OCI-LY1 (cell line): ENCODE data around the gene USF2.

Source experiments
- H2AFZ ChIP-seq: fragments of 200-600 bp; sonication (generic), shearing (Covaris generic); 2 replicates; pipeline ENCODE4 v1.6.0; 2014; ENCODE audit warnings: antibody characterized with exemption, mild to moderate bottlenecking, low read length
- H3F3A ChIP-seq: fragments of 200-600 bp; sonication (generic), shearing (Covaris generic); 2 replicates; pipeline ENCODE4 v1.6.0; 2014; ENCODE audit warnings: mild to moderate bottlenecking, antibody characterized with exemption, low read length, moderate library complexity; ENCODE audit not compliant: insufficient read depth
- H3K27ac ChIP-seq: fragments of 200-600 bp; sonication (generic); 2 replicates; pipeline ENCODE4 v1.5.1; 2014; ENCODE audit warnings: low read length, mixed run types, mild to moderate bottlenecking, low read depth; ENCODE audit not compliant: poor library complexity, severe bottlenecking
- H3K27me3 ChIP-seq: fragments of 200-600 bp; sonication (generic); 2 replicates; pipeline ENCODE4 v1.6.0; 2014; ENCODE audit warnings: antibody characterized with exemption, mild to moderate bottlenecking, low read length, moderate library complexity; ENCODE audit not compliant: insufficient read depth
- H3K36me3 ChIP-seq: fragments of 200-600 bp; sonication (generic); 2 replicates; pipeline ENCODE4 v1.6.1; 2014; ENCODE audit warnings: mild to moderate bottlenecking, antibody characterized with exemption, low read length, moderate library complexity, mixed read lengths; ENCODE audit not compliant: insufficient read depth
- H3K4me1 ChIP-seq: fragments of 200-600 bp; sonication (generic); 2 replicates; pipeline ENCODE4 v1.5.1; 2014; ENCODE audit warnings: mild to moderate bottlenecking, low read length, moderate library complexity; ENCODE audit not compliant: insufficient read depth, severe bottlenecking
- H3K4me2 ChIP-seq: fragments of 200-600 bp; sonication (generic), shearing (Covaris generic); 2 replicates; pipeline ENCODE4 v1.6.1; 2014; ENCODE audit warnings: low read length
- H3K4me3 ChIP-seq: fragments of 200-600 bp; sonication (generic); 2 replicates; pipeline ENCODE4 v1.5.1; 2014; ENCODE audit warnings: low read length, low read depth, mild to moderate bottlenecking, mixed read lengths; ENCODE audit not compliant: poor library complexity, severe bottlenecking
- H3K79me2 ChIP-seq: fragments of 200-600 bp; shearing (Covaris generic); 2 replicates; pipeline ENCODE4 v1.6.1; 2016; ENCODE audit warnings: mixed run types, low read length, mixed read lengths; ENCODE audit not compliant: insufficient read depth
- H3K9ac ChIP-seq: fragments of 200-600 bp; sonication (generic), shearing (Covaris generic); 2 replicates; pipeline ENCODE4 v1.6.1; 2014; ENCODE audit warnings: mild to moderate bottlenecking, low read length, mixed read lengths
- H3K9me2 ChIP-seq: fragments of 200-600 bp; sonication (generic), shearing (Covaris generic); 2 replicates; pipeline ENCODE4 v1.6.1; 2014; ENCODE audit warnings: low read depth, mild to moderate bottlenecking, low read length, mixed read lengths
- H3K9me3 ChIP-seq: fragments of 200-600 bp; shearing (Covaris generic); 2 replicates; pipeline ENCODE4 v1.6.1; 2014; ENCODE audit warnings: low read length, mixed read lengths
- H4K20me1 ChIP-seq: fragments of 200-600 bp; sonication (generic), shearing (Covaris generic); 2 replicates; pipeline ENCODE4 v1.6.0; 2016; ENCODE audit warnings: mild to moderate bottlenecking, low read length; ENCODE audit not compliant: insufficient read depth
- EZH2 ChIP-seq: fragments of 200-600 bp; sonication (generic), shearing (Covaris generic); IDR thresholded peaks from 2 replicates; pipeline ENCODE4 v1.8.0; 2017; ENCODE audit warnings: borderline replicate concordance, mixed run types, mild to moderate bottlenecking, antibody characterized with exemption, low read length, moderate library complexity, mixed read lengths
- TF ChIP-seq, protein P1 (sequence below): fragments of 200-600 bp; sonication (generic), shearing (Covaris generic); IDR thresholded peaks from 2 replicates; pipeline ENCODE4 v1.5.1; 2017; ENCODE audit warnings: mild to moderate bottlenecking, antibody characterized with exemption, low read length, moderate library complexity, mixed read lengths

USF2 gene

DNA sequence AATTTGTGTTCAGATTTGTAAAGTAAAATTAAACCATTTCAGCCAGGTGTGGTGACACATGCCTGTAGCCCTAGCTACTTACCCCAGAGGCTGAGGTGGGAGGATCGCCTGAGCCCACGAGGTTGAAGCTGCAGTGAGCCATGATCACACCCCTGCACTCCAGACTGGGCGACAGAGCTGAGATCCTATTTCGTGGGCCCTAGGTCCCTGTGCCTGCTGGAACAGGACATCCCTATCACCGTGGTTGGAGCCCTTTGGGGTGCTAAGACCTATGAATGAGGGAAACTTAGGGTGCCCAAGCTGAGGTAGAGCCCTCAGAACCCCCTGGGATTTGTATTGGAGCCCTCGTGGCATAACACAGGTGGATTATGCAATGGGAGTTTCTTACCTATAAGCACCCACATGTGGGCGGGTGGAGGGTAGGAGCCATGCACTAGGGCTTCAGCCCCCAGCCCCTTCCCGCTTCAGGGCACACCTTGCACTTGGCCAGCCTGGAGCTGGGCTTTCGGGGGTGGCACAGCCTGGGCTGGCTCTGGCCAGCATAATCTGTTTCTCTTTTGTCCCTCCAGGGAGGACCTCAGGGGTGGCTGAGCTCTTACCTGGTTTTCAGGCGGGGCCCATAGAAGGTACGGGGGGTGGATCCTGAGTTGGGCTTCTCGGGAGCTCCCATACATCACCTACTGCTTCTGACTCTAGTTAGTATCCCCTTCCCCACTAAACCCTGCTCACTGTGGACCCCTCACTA lies 7.2 kb upstream of the USF2 start:
- H3K9ac ChIP-seq = no peak overlapping the region; the same call in 1 of the 2 replicates
- no peaks in the 10 kb centered on the region for H3K27me3 ChIP-seq
- no peak overlapping the region for H3K4me3 ChIP-seq
- H3K79me2 ChIP-seq = no peaks in the 10 kb centered on the region
- H3F3A ChIP-seq = no peaks in the 10 kb centered on the region
- peaks cover 39% of the 10 kb centered on the region for H3K4me1 ChIP-seq
- no peaks in the 10 kb centered on the region for H3K9me3 ChIP-seq
- TF ChIP-seq EZH2 = no peak
- no peak overlapping the region for H2AFZ ChIP-seq
- H4K20me1 ChIP-seq = no peaks in the 10 kb centered on the region
- H3K9me2 ChIP-seq = no peaks in the 10 kb centered on the region
- H3K4me2 ChIP-seq = no peak overlapping the region
- H3K36me3 ChIP-seq = peaks cover 62% of the 10 kb centered on the region; the same call in 1 of the 2 replicates
- H3K27ac ChIP-seq = peak overlapping the region; percentile 30

DNA sequence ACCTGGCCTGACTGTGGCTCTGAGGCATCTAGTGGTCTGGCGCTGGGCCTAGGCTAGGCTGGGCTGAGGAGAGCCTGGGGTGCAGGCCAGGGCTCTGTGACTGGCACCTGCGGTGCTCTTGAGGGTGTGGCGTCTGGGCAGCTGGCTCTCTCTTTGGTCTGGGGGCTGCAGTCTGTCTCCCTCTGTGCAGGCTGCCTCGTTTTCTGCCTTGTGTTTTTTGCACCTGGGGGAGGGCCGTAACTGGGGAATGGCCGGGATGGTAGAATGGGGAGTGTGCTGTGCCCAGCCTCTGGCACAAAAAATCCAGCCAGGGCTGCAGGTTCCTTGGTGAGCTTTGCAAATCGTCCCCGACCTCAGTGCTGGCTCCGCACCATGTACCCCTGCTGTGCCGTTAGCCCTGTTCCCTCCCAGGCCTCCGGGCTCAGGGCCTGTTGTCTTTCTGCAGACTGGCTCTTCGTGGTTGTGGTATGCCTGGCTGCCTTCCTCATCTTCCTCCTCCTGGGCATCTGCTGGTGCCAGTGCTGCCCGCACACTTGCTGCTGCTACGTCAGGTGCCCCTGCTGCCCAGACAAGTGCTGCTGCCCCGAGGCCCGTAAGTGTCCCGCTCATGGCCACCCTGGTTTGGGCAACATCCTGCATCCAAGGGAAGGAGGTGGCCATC lies 6.5 kb upstream of the USF2 start:
- H4K20me1 ChIP-seq = no peaks in the 10 kb centered on the region
- H3K36me3 ChIP-seq = peaks cover 63% of the 10 kb centered on the region; the same call in 1 of the 2 replicates
- peak overlapping the region; percentile 30 for H3K27ac ChIP-seq
- no peaks in the 10 kb centered on the region for H3K9me3 ChIP-seq
- no peak overlapping the region for H3K4me2 ChIP-seq
- peaks cover 46% of the 10 kb centered on the region for H3K4me1 ChIP-seq
- H3K27me3 ChIP-seq = no peaks in the 10 kb centered on the region
- TF ChIP-seq EZH2 = no peak
- TF ChIP-seq, protein P1, sequence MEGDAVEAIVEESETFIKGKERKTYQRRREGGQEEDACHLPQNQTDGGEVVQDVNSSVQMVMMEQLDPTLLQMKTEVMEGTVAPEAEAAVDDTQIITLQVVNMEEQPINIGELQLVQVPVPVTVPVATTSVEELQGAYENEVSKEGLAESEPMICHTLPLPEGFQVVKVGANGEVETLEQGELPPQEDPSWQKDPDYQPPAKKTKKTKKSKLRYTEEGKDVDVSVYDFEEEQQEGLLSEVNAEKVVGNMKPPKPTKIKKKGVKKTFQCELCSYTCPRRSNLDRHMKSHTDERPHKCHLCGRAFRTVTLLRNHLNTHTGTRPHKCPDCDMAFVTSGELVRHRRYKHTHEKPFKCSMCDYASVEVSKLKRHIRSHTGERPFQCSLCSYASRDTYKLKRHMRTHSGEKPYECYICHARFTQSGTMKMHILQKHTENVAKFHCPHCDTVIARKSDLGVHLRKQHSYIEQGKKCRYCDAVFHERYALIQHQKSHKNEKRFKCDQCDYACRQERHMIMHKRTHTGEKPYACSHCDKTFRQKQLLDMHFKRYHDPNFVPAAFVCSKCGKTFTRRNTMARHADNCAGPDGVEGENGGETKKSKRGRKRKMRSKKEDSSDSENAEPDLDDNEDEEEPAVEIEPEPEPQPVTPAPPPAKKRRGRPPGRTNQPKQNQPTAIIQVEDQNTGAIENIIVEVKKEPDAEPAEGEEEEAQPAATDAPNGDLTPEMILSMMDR = no peak
- no peak overlapping the region for H2AFZ ChIP-seq
- no peaks in the 10 kb centered on the region for H3K79me2 ChIP-seq
- H3K9ac ChIP-seq = no peak overlapping the region; the same call in 1 of the 2 replicates
- no peaks in the 10 kb centered on the region for H3F3A ChIP-seq
- H3K4me3 ChIP-seq = no peak overlapping the region
- no peaks in the 10 kb centered on the region for H3K9me2 ChIP-seq

DNA sequence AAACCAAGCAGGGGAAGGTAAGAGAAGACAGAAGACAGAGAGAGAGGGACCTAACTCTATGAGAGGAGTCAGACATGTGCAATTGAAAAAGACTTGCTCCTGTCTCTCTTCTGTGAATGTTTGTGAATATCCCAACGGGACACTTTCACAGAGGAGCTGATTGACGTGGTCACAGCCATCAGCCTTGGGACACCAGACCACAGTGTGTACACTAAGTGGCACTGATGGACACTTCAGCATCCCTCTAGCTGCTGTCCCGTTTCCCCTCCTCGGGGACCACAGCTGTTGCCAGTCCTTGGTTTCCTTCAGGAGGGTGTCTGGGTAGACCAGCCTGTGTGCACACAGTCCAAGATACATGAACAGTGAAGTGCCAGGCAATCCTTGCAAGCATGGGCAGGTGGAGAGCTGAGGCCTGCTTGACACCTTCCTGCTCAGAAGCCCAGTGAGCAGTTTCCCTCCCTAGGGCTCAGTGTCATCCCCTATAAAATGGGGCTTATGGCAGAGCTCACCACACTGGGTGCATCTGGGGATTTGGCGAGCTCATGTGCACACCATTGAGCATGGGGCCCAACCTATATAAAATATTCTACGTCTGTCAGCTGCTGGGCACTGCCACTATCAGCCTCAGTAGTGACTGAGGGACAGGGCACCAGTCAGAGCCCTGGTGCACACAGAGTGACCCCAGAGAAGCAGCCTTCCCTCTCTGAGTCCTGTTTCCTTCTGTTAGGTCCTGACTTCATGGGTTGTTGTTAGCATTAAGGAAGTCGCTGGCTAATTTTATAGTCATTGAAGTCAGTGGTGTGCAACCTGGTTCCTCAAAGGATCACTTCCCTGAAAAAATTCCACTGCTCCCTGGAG lies 4.3 kb upstream of the USF2 start:
- no peaks in the 10 kb centered on the region for H3K9me2 ChIP-seq
- peaks cover 46% of the 10 kb centered on the region for H3K4me1 ChIP-seq
- no peak overlapping the region for H3K4me3 ChIP-seq
- H3K79me2 ChIP-seq = no peaks in the 10 kb centered on the region
- peaks cover 50% of the 10 kb centered on the region; the same call in 1 of the 2 replicates for H3K36me3 ChIP-seq
- no peak overlapping the region for H2AFZ ChIP-seq
- H4K20me1 ChIP-seq = no peaks in the 10 kb centered on the region
- H3F3A ChIP-seq = no peaks in the 10 kb centered on the region
- peak overlapping the region; percentile 85 for H3K27ac ChIP-seq
- TF ChIP-seq, protein P1 = no peak
- TF ChIP-seq EZH2 = no peak
- no peaks in the 10 kb centered on the region for H3K27me3 ChIP-seq
- H3K9ac ChIP-seq = no peak overlapping the region; the same call in 1 of the 2 replicates
- H3K4me2 ChIP-seq = no peak overlapping the region
- H3K9me3 ChIP-seq = no peaks in the 10 kb centered on the region
